Measurements from ENCODE around the gene PXMP4.

Gene PXMP4

DNA sequence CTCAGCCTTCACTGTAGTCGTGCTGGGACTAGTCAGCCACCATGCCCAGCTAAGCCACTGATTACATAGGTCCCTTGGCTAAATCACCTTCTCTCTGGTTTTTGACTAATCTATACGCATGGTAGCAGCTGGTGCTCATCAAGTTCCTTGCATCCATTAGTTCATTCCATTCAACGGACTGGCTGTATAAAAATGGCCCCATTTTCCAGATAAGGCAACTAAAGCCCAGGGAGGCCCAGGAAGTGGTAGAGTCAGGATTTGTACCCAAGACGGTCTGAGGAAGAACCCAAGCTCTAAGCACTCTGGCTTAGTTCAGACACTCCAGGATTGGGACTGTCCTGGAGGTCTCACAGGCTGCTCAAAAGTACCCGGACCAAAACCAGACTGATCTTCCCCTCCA, 38.8 kb downstream of the PXMP4 start:
- TF ChIP-seq ZNF70 (CRISPR knock-in tag; IDR thresholded peaks at IDR 0.05) = no peak
- TF ChIP-seq ZNF8 (CRISPR knock-in tag; IDR thresholded peaks at IDR 0.05) = no peak
- no peak for TF ChIP-seq CSRNP3 (CRISPR knock-in tag; IDR thresholded peaks at IDR 0.05)
- TF ChIP-seq PPARA (CRISPR knock-in tag; IDR thresholded peaks at IDR 0.05; ENCODE audit: borderline replicate concordance) = no peak
- no peak for TF ChIP-seq ISL1 (CRISPR knock-in tag; IDR thresholded peaks at IDR 0.05)
- TF ChIP-seq BACH2 (CRISPR knock-in tag; IDR thresholded peaks at IDR 0.05; ENCODE audit: borderline replicate concordance) = no peak
- TF ChIP-seq GLIS3 (CRISPR knock-in tag; IDR thresholded peaks at IDR 0.05) = no peak
- TF ChIP-seq CREB5 (CRISPR knock-in tag; IDR thresholded peaks at IDR 0.05; ENCODE audit: low read depth) = no peak
- no peak for ATAC-seq

- no peak for ATAC-seq
- TF ChIP-seq ZNF8 (CRISPR knock-in tag; IDR thresholded peaks at IDR 0.05) = no peak
- no peak for TF ChIP-seq CREB5 (CRISPR knock-in tag; IDR thresholded peaks at IDR 0.05; ENCODE audit: low read depth)
- TF ChIP-seq RARB (CRISPR knock-in tag; IDR thresholded peaks at IDR 0.05) = no peak
- TF ChIP-seq, protein P1, sequence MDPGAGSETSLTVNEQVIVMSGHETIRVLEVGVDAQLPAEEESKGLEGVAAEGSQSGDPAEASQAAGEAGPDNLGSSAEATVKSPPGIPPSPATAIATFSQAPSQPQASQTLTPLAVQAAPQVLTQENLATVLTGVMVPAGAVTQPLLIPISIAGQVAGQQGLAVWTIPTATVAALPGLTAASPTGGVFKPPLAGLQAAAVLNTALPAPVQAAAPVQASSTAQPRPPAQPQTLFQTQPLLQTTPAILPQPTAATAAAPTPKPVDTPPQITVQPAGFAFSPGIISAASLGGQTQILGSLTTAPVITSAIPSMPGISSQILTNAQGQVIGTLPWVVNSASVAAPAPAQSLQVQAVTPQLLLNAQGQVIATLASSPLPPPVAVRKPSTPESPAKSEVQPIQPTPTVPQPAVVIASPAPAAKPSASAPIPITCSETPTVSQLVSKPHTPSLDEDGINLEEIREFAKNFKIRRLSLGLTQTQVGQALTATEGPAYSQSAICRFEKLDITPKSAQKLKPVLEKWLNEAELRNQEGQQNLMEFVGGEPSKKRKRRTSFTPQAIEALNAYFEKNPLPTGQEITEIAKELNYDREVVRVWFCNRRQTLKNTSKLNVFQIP (CRISPR knock-in tag; IDR thresholded peaks at IDR 0.05; ENCODE audit: borderline replicate concordance, low read depth) = no peak
- TF ChIP-seq GLIS3 (CRISPR knock-in tag; IDR thresholded peaks at IDR 0.05) = no peak
- no peak for TF ChIP-seq PPARA (CRISPR knock-in tag; IDR thresholded peaks at IDR 0.05; ENCODE audit: borderline replicate concordance)
- TF ChIP-seq, protein P2, sequence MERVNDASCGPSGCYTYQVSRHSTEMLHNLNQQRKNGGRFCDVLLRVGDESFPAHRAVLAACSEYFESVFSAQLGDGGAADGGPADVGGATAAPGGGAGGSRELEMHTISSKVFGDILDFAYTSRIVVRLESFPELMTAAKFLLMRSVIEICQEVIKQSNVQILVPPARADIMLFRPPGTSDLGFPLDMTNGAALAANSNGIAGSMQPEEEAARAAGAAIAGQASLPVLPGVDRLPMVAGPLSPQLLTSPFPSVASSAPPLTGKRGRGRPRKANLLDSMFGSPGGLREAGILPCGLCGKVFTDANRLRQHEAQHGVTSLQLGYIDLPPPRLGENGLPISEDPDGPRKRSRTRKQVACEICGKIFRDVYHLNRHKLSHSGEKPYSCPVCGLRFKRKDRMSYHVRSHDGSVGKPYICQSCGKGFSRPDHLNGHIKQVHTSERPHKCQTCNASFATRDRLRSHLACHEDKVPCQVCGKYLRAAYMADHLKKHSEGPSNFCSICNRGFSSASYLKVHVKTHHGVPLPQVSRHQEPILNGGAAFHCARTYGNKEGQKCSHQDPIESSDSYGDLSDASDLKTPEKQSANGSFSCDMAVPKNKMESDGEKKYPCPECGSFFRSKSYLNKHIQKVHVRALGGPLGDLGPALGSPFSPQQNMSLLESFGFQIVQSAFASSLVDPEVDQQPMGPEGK (CRISPR knock-in tag; IDR thresholded peaks at IDR 0.05; ENCODE audit: borderline replicate concordance) = no peak
- no peak for TF ChIP-seq ARNTL (CRISPR knock-in tag; IDR thresholded peaks at IDR 0.05; ENCODE audit: borderline replicate concordance, low read depth)
- TF ChIP-seq ZNF70 (CRISPR knock-in tag; IDR thresholded peaks at IDR 0.05) = no peak
- TF ChIP-seq ZFP3 (CRISPR knock-in tag; IDR thresholded peaks at IDR 0.05) = no peak
- TF ChIP-seq ZFP30 (CRISPR knock-in tag; IDR thresholded peaks at IDR 0.05) = no peak
- no peak for TF ChIP-seq CSDC2 (CRISPR knock-in tag; IDR thresholded peaks at IDR 0.05)
- TF ChIP-seq TOX (CRISPR knock-in tag; IDR thresholded peaks at IDR 0.05; ENCODE audit: borderline replicate concordance) = no peak
- no peak for TF ChIP-seq CSRNP3 (CRISPR knock-in tag; IDR thresholded peaks at IDR 0.05)
- no peak for TF ChIP-seq ESRRG (CRISPR knock-in tag; IDR thresholded peaks at IDR 0.05)
- TF ChIP-seq BACH2 (CRISPR knock-in tag; IDR thresholded peaks at IDR 0.05; ENCODE audit: borderline replicate concordance) = no peak
- TF ChIP-seq, protein P3, sequence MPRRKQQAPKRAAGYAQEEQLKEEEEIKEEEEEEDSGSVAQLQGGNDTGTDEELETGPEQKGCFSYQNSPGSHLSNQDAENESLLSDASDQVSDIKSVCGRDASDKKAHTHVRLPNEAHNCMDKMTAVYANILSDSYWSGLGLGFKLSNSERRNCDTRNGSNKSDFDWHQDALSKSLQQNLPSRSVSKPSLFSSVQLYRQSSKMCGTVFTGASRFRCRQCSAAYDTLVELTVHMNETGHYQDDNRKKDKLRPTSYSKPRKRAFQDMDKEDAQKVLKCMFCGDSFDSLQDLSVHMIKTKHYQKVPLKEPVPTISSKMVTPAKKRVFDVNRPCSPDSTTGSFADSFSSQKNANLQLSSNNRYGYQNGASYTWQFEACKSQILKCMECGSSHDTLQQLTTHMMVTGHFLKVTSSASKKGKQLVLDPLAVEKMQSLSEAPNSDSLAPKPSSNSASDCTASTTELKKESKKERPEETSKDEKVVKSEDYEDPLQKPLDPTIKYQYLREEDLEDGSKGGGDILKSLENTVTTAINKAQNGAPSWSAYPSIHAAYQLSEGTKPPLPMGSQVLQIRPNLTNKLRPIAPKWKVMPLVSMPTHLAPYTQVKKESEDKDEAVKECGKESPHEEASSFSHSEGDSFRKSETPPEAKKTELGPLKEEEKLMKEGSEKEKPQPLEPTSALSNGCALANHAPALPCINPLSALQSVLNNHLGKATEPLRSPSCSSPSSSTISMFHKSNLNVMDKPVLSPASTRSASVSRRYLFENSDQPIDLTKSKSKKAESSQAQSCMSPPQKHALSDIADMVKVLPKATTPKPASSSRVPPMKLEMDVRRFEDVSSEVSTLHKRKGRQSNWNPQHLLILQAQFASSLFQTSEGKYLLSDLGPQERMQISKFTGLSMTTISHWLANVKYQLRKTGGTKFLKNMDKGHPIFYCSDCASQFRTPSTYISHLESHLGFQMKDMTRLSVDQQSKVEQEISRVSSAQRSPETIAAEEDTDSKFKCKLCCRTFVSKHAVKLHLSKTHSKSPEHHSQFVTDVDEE (CRISPR knock-in tag; IDR thresholded peaks at IDR 0.05) = no peak
- no peak for TF ChIP-seq ZC3H10 (CRISPR knock-in tag; IDR thresholded peaks at IDR 0.05)
Observed at GRCh38 chr20:33680686-33681085, 39.4 kb downstream of the PXMP4 start.
